Stimulated activated CD8-positive, alpha-beta memory T cell treated with anti-CD3 and anti-CD28 coated beads, Interleukin-15, amount 100 ng/mL, for 1 hour (primary cell): ENCODE data around the gene FNDC3B.
"Not testable (repeated sequence)": the region's sequence is repeated elsewhere in the genome, so short reads cannot be mapped to it uniquely, and the experiment has no call there.

Experiments used
- DNase-seq: peaks from one replicate; pipeline ENCODE4 v3.0.0-alpha.2; 2020; ENCODE audit warnings: low read depth

The FNDC3B gene

DNA sequence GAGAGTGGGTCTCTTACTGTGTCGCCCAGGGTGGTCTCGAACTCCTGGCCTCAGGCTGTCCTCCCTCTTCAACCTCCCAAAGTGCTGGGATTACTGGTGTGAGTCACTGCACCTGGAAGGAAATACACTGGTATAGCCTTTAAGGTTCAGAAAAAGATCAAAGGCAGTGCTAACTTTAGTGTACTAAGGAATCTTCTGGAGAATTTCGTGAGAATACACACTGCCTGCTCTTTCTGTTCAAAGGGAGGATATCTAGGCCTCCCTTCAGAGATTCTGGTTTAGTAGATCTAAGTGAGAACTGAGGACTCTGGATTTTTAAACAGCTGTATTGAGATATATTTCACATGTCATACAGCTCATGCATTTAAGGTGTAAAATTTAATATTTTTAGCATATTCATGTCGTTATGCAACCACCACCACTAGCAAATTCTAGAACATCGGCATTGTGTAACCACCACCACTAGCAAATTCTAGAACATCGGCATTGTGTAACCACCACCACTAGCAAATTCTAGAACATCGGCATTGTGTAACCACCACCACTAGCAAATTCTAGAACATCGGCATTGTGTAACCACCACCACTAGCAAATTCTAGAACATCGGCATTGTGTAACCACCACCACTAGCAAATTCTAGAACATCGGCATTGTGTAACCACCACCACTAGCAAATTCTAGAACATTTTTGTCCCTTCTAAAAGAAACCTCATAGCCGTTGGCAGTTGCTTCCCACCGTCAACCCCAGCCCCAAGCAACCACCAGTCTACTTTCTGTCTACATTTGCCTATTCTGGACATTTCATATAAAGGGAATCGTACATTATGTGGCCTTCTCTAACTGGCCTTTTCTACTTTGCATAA, 54.4 kb downstream of the FNDC3B start:
- not testable (repeated sequence) for DNase-seq

DNA sequence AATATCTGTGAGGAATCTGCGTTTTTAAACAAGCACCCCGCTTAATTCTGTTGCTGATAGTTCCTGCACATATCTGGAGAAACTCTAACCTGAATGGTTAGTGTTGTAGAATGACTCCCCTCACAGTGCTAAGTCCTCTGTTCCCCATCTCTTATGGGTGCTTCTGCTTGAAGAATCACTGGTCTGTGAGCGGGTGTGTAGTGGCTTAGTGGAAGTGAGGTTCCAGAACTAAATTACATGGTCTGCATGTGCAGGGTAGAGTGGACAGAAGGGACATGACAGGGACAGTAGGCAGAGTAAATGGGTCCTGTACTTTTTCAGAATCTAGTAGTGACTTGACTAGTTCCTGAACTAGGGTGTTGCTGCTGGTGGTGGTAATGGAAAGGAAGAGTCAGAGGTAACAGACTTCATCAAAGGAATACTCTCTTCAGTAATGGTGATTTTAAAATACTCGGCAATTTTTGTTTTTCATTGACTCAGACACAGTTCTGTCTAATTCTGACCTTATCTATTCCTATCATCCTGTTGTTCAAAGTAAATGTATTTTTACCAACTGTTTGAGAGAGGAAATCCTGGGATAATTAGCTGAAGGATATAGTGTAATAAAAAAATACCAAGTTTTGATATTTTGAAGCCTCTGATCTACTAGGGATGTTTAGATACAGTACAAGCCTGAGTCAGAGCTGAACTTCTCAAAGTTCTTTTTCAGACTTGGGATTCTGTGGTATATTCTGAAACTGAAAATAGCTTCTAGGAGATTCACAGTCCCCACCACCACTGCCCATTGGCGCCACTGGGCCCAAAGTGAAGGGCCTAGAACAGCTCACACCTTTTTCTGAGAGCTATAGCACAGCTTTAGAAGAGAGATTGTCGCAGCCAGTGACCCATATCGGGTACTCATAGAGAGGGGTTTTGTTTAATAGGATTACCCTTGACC, 55.5 kb downstream of the FNDC3B start:
- DNase-seq: no peak

DNA sequence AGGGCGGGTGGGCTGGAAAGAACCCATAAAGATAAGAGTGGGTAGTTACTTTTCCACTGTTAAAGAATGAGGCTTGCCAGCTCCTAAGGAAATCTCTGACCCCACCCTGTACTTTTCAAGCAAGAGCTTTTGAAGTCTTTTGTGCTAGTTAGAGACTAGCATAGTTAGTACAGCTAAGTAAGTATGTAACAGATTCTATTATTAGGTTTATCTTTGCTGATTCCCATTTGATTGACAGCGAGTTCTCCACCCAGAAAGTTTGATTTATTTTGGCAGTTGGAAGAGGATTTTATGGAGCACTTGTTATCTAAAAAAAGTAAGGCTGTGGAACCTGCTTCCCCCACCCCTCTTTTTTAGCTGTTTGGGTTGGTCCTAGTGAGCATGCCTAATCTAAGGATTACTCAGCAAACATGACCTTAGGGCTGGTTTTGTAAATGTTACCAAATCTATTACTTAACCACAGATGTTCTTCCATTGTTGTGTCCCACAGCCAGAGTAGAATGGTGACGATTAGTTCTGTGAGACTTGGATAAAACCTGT, 57.6 kb downstream of the FNDC3B start:
- DNase-seq: no peak

DNA sequence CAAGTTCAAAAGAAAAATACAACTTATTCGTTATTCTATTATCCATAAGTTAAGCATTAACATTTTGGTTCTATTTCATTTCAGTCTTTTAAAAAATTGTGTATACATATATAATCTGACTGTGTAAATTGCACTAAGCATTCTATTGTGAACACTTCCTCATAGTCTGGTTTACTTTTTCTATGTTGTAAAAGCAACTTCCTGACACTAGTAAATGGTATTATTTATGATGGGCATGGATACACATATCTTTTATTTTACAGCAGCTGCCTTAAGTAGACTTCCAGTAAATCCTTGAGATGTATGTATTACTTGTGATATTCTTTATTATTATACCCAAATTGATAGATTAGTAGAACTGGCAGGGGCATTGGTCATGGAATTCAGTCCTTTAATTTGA, 58.2 kb downstream of the FNDC3B start:
- no peak for DNase-seq

DNA sequence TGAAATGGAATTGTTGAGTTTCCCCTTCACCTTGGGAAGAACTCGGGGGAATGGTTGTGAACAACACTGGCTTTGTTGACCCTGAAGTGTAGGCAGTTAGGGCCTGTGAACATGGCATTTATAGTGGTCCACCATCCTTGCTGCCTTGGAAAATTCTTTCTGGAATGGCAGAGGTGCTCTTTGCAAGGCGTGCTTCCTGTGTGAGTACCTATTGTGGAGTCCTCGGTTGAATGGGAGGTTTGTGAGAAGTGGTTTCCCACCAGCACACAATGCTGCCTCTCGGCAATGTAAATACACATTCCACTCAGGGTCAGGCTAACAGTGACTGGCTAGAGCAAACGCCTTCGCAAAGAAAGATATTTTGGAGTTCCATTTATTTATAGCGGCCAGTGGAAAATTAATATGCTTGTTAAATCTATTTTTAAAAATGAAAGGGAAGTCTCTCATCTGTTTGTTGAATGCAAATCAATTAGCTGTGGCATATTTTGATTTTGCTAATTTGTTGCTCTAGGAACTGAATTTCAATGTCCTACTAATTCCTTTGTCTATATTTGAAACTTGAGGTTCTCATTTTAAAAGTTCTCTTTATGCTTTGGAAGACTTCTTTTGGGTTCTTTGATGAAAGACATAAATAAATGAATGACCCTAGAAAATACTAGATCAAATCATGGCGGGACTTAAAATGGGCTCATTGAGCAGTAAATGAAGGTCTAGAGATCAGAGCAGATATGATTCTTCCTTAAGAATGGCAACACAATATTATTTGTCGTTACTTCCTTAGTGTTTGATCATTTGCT, 59.5 kb downstream of the FNDC3B start:
- DNase-seq: no peak

DNA sequence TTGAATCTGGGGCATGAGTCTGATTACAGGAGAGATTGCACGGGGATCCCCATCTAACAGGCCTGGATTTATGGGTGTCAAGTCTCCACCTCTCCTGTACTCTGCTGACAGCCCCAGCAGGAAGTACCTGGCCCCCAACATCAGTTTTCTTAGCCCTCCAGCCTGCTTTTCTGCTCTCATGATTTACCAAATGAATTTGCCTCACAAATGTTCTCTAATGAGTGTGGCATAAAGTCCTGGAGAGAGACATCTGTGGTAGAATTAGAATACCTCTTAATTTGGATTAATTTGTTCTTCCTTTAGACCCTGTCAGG, 60.1 kb downstream of the FNDC3B start:
- DNase-seq: no peak

DNA sequence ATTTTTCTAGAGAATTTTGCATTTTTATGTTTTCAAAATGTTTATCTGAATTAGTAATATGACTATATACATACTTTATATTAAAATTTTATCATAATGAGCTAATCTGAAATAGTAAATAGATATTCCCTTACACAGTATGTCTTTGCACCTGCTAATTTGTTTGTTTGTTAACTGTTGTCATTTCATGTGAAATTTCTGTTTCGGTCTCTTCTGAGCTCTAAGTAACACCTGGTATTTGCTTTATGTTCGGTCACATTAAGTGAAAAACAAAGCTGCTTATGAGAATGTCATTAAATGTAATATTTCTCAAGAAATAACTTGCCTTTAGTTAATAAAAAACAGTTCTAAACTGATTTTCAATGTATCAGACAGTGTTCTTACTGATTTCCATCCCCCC, 61.1 kb downstream of the FNDC3B start:
- DNase-seq: no peak

DNA sequence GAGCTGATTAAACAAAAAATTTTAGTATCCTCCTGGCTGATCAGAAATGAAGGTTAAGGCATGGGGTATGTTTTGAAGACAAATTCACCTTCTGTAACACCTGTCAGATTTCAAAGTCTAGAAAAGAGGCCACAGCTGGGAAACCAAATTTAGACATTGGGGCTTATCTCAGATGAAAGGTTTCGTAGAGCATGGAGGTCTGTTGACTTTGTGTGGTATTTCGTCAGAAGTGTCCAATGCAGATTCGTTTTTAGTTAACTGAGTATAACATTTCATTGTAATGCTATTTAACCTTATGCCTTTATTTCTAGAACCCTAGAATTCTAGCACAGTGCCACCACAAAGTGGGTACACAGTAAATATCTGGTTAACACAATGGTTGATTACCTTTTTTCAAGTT, 61.7 kb downstream of the FNDC3B start:
- DNase-seq: no peak

DNA sequence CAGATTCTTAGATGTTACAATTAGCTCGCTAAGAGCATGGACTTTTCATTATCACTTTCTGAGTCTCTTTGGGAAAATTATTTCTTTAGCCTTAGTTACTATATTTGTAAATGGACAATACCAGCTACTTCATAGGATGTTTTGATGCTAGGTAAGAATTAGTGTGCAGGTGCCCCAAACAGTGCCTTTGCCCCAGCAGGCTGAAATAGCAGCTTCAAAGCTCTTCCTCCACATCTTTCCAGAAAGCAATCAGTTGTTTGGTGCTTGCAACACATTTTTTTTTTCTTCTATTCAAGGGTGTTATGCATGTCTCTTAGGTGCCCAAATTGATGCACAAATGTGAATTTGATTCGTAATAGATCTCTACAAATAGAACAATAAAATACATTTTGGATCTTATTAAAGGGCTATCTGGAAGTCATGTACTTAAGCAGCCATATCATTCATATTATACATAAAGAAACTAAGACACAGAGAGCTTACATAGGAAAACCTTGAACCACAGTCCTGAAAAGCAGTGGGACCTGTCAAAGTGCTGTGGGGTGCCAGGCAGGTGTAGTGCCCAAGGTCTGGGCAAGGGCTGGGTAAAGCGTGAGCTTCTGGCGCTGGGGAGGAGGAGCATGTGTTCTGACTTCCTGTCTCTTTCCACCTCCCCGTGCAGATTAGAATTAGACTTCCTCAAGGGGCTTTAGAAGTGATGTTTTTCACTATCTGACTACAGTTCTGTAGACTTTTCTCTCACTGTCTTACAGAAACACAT, 62.9 kb downstream of the FNDC3B start:
- no peak for DNase-seq

DNA sequence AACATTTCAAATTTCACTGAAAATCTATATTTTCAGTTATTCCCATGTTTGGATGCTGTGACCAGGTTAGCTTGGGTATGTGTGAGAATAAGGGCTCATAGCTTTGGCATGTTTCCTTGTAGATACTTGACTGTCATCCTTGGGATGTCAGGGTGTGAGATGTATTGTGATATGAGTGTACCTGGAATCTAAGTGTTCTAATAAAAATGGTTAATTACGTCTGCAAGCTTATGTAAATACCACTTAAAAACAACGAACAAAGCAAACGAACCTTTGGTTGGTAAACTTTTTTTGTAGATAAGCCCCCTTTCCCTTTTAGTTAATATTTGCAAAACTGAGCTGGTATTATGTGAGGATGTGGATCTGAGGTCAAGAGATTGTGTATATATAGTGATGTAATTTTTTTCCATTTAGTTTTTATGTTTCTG, 63.5 kb downstream of the FNDC3B start:
- DNase-seq: no peak

DNA sequence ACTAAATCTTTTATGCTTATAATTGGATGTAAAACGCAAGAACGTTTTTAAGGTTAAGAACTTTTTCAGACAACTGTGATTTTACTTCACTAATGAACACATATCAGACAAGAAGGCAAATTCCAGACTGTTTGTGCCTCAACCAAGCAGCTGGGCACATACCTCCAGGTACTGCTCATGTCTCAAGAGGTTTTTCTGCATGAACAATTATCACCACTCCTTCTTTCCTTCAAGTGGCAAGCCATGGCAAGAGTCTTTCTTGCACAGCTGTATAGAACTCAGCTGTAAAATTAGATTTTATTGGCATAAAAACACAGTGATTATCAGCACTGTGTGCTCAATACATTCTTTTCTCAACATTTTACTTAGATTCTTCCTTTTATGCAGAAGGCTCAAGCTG, 64.3 kb downstream of the FNDC3B start:
- no peak for DNase-seq

DNA sequence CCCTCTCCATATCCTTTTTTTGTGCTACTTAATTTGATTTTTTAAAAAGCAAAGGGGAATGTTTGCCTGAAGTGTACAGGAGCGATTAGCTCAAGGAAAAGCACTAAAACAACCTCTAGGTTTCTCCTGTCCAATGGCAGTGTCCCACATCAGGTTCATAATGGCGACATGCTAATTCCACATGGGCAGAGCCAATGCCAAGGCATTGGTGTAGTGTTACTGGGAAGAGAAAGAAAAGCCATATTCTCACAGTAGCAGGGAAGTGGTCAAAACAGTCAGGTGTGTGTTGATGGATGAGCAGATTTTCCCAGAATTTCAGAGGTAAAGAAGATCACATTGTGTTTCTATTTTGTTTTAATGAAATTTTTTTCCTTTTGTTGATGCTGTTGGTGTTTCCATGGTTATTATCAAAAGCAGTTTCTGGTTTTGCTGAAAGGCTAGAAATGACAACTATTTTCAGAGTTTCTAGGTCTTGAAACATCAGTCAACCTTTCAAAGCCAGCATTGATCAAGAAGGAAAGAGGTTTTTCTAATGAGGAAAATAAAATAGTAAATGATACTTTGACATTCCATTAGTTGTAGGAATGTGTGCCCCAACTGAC, 65.2 kb downstream of the FNDC3B start:
- DNase-seq: no peak

DNA sequence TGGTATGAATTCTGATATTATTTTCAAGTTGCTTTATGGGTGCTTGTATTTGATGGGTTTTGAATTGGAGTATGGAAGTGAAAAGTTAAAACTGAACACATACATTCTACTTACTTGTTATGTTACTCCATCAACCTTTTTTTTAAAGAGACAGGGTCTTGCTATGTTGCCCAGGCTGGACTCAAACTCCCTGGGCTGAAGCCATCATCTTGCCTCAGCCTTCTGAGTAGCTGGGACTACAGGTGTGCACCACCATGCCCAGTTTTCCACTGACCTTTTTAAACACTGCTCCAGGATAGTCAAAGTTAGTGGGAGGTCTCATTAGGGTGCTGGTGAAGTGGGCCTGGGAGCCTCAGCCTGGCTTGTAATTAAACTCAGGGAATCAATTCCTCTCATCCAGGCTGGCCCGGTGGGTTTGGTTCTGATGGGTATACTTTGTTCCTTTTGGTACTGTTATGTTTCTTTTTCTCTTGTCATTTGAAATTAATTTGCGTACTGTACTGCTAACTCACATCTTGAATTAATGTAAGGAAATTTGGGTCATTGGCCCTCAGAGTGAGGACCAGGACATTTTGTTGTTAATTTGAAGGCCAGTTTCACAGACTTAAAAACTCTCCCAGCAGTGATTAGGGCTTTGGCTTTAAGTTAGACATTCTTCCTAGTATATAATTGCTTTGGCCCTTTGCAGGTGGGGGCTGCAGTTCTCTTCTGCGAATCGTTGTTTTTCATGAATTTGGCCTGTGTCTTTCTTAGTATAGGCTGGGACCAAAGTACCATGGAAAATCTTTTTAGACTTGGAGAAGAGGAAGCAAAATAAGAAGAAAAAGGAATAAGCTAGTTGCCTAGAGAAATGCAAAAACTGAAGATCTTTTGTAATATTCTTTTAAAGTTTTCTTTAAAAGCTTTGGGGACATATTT, 66.9 kb downstream of the FNDC3B start:
- no peak for DNase-seq

DNA sequence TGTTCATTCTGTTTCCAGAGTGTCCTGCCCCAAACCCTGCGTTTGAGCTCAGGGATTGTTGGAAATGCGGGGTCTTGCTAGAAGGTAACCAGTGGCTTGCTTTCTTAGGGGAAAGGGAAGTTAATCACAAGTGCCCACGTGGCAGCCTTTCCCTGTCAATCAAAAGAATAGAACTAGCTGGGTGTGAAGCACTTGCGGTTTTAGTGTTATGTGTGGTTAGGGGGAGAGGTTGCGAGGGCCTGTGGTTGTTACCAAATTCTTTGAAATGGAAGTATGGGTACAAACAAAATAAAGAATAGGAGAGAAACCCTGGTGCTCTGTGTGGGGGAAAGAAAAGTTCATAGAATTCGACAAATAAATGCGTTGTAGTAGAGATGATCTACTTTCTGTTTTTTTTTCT, 67.6 kb downstream of the FNDC3B start:
- peak; percentile 35 for DNase-seq

DNA sequence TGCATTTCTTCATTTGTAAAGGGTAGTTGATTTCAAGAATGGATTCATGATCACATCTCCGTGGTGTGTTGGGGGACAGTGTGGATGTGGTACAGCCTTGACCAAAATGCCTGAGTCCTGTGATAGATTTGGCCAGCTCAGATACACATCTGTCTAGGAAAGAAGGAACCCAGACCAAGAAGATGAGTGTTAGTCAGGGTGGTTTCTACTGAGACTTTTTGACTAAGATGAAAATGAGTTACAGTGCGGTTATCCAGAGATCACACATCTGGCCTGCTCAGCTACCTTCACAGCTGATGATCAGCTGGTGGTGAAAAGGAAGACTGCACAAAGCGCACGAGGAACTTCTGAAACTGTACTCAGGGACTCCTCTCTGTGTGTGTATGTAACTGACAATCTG, 68.0 kb downstream of the FNDC3B start:
- no peak for DNase-seq

DNA sequence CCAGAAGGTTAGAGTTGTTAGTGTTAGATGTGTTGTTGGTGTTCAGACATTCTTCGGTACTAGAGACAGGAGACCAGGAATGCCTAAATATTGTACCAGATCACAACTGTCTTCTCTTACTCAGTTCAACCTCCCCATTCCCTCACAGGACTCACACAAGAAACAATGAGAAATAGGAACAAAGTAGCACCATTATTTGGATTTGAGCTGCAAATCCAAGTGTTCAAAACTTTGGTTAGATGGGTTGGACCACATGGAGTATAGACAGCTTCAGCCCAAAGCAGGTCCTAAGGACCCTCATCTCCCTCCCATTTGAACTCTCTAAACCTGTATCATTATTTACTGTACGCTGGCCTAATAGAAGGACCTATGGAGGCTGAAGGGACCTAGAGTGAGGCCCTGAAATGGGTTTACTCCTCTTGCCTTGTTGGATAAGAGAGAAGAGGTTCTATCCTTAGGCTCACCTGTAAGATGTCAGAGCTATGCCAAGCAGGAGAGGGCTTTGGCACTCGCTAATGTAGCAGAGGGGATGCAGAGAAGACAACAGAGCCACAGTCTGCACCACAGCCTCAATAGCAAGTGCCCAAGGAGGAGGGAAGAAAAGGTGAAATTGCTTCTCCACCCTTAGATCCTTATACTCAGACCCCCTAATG, 70.9 kb downstream of the FNDC3B start:
- no peak for DNase-seq

DNA sequence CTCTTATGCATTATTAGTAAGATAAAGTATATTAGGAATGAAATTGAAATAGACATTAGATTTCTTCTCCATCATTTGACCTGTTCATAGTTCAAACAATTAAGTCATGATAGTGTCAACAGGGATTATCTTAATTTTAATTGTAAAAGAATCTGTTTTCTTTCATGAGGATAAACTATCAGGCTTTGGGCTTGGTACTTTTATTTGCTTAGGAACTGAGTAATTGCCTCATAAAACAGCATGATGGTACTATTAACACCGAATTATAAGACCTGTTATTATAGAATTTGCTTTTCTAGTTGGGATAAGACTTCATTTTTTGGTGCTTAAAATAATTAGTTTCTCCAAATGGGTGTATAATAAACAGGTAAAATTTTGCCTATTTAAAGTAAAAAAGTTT, 71.8 kb downstream of the FNDC3B start:
- no peak for DNase-seq

DNA sequence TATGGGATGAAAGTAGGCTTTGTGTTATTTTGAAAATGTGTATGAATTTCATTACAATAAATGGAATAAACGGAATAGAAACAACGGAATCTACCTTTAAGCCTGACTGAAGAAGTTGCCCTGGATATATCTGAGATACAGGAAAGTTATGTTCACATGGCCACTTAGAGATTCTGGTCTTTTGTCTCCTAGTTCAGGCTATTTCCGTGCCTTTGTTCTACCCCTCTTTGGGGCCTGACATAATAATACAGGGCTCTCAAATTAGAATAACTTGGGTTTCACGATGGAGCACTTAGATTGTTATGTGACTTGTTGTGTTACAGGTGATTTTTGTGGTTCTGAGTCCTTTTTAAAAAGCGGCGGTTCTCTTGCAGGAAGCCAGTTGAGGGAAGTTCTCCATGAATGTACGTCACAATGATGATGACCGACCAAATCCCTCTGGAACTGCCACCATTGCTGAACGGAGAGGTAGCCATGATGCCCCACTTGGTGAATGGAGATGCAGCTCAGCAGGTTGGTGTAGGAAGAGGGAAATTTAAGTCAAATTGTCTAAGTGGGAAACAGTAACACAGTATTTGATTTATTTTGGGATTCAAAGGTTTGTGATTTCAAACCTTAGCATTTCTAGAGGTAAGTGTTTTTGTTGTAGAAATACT, 72.8 kb downstream of the FNDC3B start:
- DNase-seq: no peak

DNA sequence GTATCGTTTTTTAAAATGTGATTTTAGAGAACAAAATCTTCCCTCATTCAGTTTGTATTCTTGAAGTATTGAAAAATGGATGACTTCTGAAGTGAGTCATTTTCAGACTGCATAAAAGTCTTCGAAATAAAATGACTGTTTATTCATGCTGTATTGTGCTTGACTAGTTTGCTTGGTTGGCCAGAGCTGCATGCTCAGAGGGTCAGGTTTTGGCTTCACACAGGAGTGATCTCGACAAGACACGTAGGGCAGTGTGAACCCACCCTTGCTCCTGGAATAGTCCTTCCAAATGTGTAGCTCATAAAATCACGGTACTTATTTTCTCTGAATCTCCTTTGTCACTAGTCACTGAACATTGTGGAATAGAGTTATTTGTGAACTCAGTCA, 73.3 kb downstream of the FNDC3B start:
- no peak for DNase-seq
